Naive thymus-derived CD4-positive, alpha-beta T cell (primary cell): Measurements from ENCODE around the gene PTPRT. TPM values are rescaled to one million over a fixed set of nuclear protein-coding genes. Genes with fewer than 3 reads are reported as not detected.

Experiments used
- ATAC-seq: fragments of 150-1000 bp; cut with Tn5 transposase; 2 replicates; pipeline ENCODE4 v1.10.0; 2021; ENCODE audit warnings: mild to moderate bottlenecking, moderate library complexity
- CTCF ChIA-PET: fragments of 350-600 bp; sonication (Branson Sonifier 250); formaldehyde crosslinking; loops from one replicate; lab custom pipeline; 2021; ENCODE audit warnings: antibody characterized with exemption; lab: Charles Lee
- POLR2A ChIA-PET: fragments of 350-600 bp; sonication (Branson Sonifier 250); formaldehyde crosslinking; loops from one replicate; lab custom pipeline; 2021; ENCODE audit warnings: antibody characterized with exemption, inconsistent platforms; lab: Charles Lee
- DNase-seq, 9 donors: peaks; one replicate each; pipeline versions ENCODE4 v3.0.0 to v3.0.0-alpha.2; 2020 to 2022; ENCODE audit warnings: mixed read lengths in 1 of 9
- H3K27ac ChIP-seq: one replicate; pipeline ENCODE4 v1.7.0; 2013; ENCODE audit warnings: mild to moderate bottlenecking, low read depth, low read length, moderate library complexity
- H3K27me3 ChIP-seq, 2 donors: one replicate each; pipeline ENCODE4 v1.7.0; 2013; ENCODE audit warnings: low read length in 2 of 2, mild to moderate bottlenecking in 2 of 2, moderate library complexity in 2 of 2; ENCODE audit not compliant: control insufficient read depth in 2 of 2, insufficient read depth in 2 of 2
- H3K36me3 ChIP-seq, 3 experiments: 1 replicate in 2 of 3; 2 replicates in 1 of 3; pipeline ENCODE4 v1.7.0; 2013; ENCODE audit warnings: low read length in 3 of 3, mild to moderate bottlenecking in 3 of 3, moderate library complexity in 1 of 3; ENCODE audit not compliant: insufficient read depth in 3 of 3, control insufficient read depth in 2 of 3
- H3K4me1 ChIP-seq, 2 donors: one replicate each; pipeline ENCODE4 v1.7.0; 2013; ENCODE audit warnings: low read length in 2 of 2, mild to moderate bottlenecking in 2 of 2, moderate library complexity in 1 of 2; ENCODE audit not compliant: control insufficient read depth in 2 of 2, insufficient read depth in 2 of 2
- H3K4me3 ChIP-seq: 2 replicates; pipeline ENCODE4 v1.7.0; 2013; ENCODE audit warnings: mild to moderate bottlenecking, low read length
- H3K9me3 ChIP-seq, 3 experiments: 1 replicate in 2 of 3; 2 replicates in 1 of 3; pipeline ENCODE4 v1.7.0; 2013; ENCODE audit warnings: low read length in 3 of 3; ENCODE audit not compliant: control insufficient read depth in 2 of 3
- H3K27ac Mint-ChIP-seq, 9 donors: one replicate each; pipeline ENCODE4 v1.8.0; 2020 to 2022; ENCODE audit warnings: mixed read lengths in 9 of 9, mild to moderate bottlenecking in 8 of 9, moderate library complexity in 5 of 9, inconsistent platforms in 2 of 9
- H3K27me3 Mint-ChIP-seq, 5 donors: one replicate each; pipeline ENCODE4 v1.8.0; 2021 to 2022; ENCODE audit warnings: mixed read lengths in 5 of 5, mild to moderate bottlenecking in 1 of 5
- H3K36me3 Mint-ChIP-seq, 5 donors: one replicate each; pipeline ENCODE4 v1.8.0; 2020 to 2022; ENCODE audit warnings: mixed read lengths in 5 of 5, mild to moderate bottlenecking in 3 of 5, inconsistent platforms in 1 of 5
- H3K4me1 Mint-ChIP-seq, 7 donors: one replicate each; pipeline ENCODE4 v1.8.0; 2020 to 2022; ENCODE audit warnings: mixed read lengths in 7 of 7, mild to moderate bottlenecking in 3 of 7, inconsistent platforms in 1 of 7
- H3K4me3 Mint-ChIP-seq, 10 donors: one replicate each; pipeline ENCODE4 v1.8.0; 2020 to 2022; ENCODE audit warnings: mild to moderate bottlenecking in 10 of 10, mixed read lengths in 10 of 10, moderate library complexity in 6 of 10, inconsistent platforms in 2 of 10
- H3K9me3 Mint-ChIP-seq, 11 donors: one replicate each; pipeline ENCODE4 v1.8.0; 2020 to 2022; ENCODE audit warnings: mixed read lengths in 11 of 11, mild to moderate bottlenecking in 4 of 11, inconsistent platforms in 1 of 11, moderate library complexity in 1 of 11
- intact Hi-C, 2 donors: fragments of 100-400 bp; cut with micrococcal nuclease; formaldehyde crosslinking; loops; one replicate each; pipeline ENCODE4 v1.15.1; 2023
- polyA plus RNA-seq, 2 donors: library from polyadenylated mRNA; unstranded; fragments of 300-500 nt; fragmentation: Illumina TruSeq; gene quantifications; one replicate each; pipeline ENCODE4 v1.2.3, GENCODE V29; 2021
- total RNA-seq, 6 experiments: library from RNA in 5 of 6; stranded (reverse) in 5 of 6; gene quantifications; 1 replicate in 5 of 6; 2 replicates in 1 of 6; pipeline ENCODE4 v1.2.3 and lab custom pipeline; 2021 to 2026

Gene PTPRT
- total and polyA plus RNA-seq, 7 experiments from 2014 or later = not detected

DNA sequence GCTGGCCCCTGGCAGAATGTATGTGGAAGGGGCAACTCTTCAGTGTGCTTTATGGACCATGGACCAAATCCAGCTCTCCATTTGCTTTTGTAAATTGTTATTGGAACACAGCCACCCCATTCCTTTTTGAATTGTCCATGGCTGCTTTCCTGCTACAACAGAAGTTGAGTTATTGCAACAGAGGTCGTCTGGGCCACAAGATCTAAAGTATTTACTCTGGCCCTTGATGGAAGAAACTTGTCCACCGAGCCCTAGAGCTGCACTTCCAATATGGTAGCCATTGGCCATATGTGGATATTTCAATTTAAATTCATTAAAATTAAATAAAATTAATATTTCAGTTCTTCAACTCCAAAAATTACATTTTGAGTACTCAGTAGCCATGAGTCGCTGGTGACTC lies 543.5 kb downstream of the PTPRT start:
- CTCF ChIA-PET = no interaction called here

GRCh38 chr20:42641886-42642285 lies 547.8 kb downstream of the PTPRT start:
- Mint-ChIP-seq H3K4me1 (no peaks in the 10 kb centered on the region), H3K9me3 (peaks cover 0 to 11% (median 5%) of the 10 kb centered on the region in 11 donors), H3K27ac (no peak overlapping the region), H3K36me3 (no peaks in the 10 kb centered on the region), H3K27me3 (no peaks in the 10 kb centered on the region), H3K4me3 (no peak overlapping the region)
- POLR2A ChIA-PET = no interaction called here
- no peak for DNase-seq
- Histone ChIP-seq H3K36me3 (no peaks in the 10 kb centered on the region), H3K9me3 (no peaks in the 10 kb centered on the region), H3K27me3 (no peaks in the 10 kb centered on the region), H3K4me3 (no peak overlapping the region), H3K4me1 (no peaks in the 10 kb centered on the region), H3K27ac (no peak overlapping the region)
- no peak for ATAC-seq
- intact Hi-C loops = no loop called here
- CTCF ChIA-PET = no interaction called here

More for the DNA sequence above, 543.5 kb downstream of the PTPRT start:
- Mint-ChIP-seq H3K27me3 (peaks cover 0 to 4% (median 0%) of the 10 kb centered on the region in 5 donors), H3K36me3 (no peaks in the 10 kb centered on the region), H3K27ac (no peak overlapping the region), H3K4me3 (no peak overlapping the region), H3K9me3 (peaks cover 0 to 19% (median 11%) of the 10 kb centered on the region in 11 donors), H3K4me1 (no peaks in the 10 kb centered on the region)
- intact Hi-C loops = no loop called here
- H3K9me3 ChIP-seq = no peaks in the 10 kb centered on the region
- H3K36me3 ChIP-seq = no peaks in the 10 kb centered on the region
- H3K4me1 ChIP-seq = no peaks in the 10 kb centered on the region
- no peak overlapping the region for H3K27ac ChIP-seq
- no peaks in the 10 kb centered on the region for H3K27me3 ChIP-seq
- DNase-seq = no peak
- POLR2A ChIA-PET = no interaction called here
- no peak overlapping the region for H3K4me3 ChIP-seq
- ATAC-seq = no peak

DNA sequence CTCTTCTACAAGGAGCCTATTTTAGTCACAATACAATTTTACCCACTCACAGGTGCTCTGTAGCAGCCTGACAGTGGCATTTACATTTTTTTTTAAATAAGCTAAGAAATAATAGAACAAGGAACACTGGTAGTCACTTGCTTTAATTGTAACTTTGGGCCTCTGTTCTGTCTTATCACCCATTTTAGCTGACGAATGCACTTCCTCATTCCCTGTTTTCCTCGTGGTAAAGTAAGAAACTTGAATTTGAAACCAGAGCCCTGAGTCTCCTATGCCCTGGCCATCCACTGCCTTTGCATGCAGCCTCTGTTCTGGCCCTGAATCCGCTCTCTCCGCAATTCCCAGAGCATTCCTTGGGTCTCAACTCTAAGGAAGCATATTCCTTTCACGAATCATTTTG lies 550.6 kb downstream of the PTPRT start:
- ATAC-seq (no peak), DNase-seq (no peak)
- Mint-ChIP-seq H3K36me3 (no peaks in the 10 kb centered on the region), H3K4me3 (no peak overlapping the region), H3K27me3 (no peaks in the 10 kb centered on the region), H3K4me1 (no peaks in the 10 kb centered on the region), H3K27ac (no peak overlapping the region), H3K9me3 (peaks cover 0 to 8% (median 4%) of the 10 kb centered on the region in 11 donors)
- Histone ChIP-seq H3K36me3 (no peaks in the 10 kb centered on the region), H3K9me3 (no peaks in the 10 kb centered on the region), H3K4me1 (no peaks in the 10 kb centered on the region), H3K27me3 (no peaks in the 10 kb centered on the region), H3K27ac (no peak overlapping the region), H3K4me3 (no peak overlapping the region)
- ChIA-PET POLR2A (no interaction called here), CTCF (no interaction called here)
- intact Hi-C loops = no loop called here

DNA sequence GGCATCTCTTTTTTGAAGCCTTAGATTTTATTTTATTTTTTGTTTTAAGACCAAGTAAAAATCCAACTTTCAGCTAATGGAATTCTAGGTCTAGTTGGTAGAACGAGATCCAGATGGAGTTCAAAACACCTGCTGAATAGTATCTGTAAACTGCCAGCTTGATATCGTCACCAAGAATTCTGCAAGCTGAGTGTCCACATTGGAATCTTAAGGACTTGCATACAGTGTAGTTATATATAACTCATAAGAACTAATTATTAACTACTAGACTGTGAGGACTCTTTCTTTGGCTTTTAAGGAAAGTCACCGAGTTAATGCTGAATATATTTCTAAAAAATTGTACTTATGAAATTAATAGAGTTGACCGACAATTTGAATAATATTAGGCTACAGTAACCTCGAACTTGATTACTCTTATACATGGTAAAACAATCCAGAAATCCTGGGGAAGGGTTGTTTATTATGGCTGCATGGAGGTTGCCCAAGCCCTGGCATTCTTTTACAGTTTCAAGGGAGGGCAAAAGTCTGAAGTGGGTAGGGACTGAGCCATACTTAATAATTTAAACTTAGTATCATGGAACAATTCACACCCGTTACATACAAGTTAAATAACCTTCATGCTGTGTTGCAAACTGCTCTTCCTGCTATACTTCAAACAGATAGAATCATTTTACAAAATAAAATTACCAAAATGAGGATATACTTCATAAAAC lies 553.9 kb downstream of the PTPRT start:
- no peaks in the 10 kb centered on the region for H3K4me1 ChIP-seq
- ATAC-seq = no peak
- no peak overlapping the region for H3K27ac ChIP-seq
- no peak overlapping the region for H3K27ac Mint-ChIP-seq
- peaks cover 0 to 4% (median 0%) of the 10 kb centered on the region in 5 donors for H3K27me3 Mint-ChIP-seq
- ChIA-PET POLR2A (no interaction called here), CTCF (no interaction called here)
- no peaks in the 10 kb centered on the region for H3K36me3 ChIP-seq
- H3K36me3 Mint-ChIP-seq = no peaks in the 10 kb centered on the region
- DNase-seq = no peak
- intact Hi-C loops = no loop called here
- H3K4me3 Mint-ChIP-seq = no peak overlapping the region
- peaks cover 0 to 4% (median 0%) of the 10 kb centered on the region in 11 donors for H3K9me3 Mint-ChIP-seq
- no peaks in the 10 kb centered on the region for H3K9me3 ChIP-seq
- H3K4me1 Mint-ChIP-seq = no peaks in the 10 kb centered on the region
- H3K27me3 ChIP-seq = no peaks in the 10 kb centered on the region
- no peak overlapping the region for H3K4me3 ChIP-seq

DNA sequence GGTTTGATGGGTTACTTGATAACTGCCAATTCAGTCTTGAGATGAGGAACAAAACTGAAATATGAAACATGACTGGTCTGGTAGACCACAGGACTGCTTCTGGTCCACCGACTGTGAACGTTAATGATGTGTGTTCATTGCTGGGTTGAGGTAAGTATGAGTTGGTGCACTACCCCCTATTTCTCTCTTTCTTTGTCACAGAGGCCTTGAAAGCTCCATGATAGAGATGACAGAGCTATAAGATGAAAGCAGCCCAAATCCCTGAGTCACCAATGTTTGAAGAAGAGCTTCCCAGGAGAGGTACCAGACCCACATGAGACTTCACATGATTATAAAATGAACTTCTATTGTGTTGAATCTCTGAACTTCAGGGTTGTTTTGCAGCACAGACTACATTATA lies 555.5 kb downstream of the PTPRT start:
- Histone ChIP-seq H3K27me3 (no peaks in the 10 kb centered on the region), H3K27ac (no peak overlapping the region), H3K4me1 (no peaks in the 10 kb centered on the region), H3K36me3 (no peaks in the 10 kb centered on the region), H3K4me3 (no peak overlapping the region), H3K9me3 (no peaks in the 10 kb centered on the region)
- no peak overlapping the region for H3K4me3 Mint-ChIP-seq
- ATAC-seq (no peak), DNase-seq (no peak)
- CTCF ChIA-PET = no interaction called here
- H3K4me1 Mint-ChIP-seq = no peaks in the 10 kb centered on the region
- peaks cover 0 to 9% (median 1%) of the 10 kb centered on the region in 11 donors for H3K9me3 Mint-ChIP-seq
- POLR2A ChIA-PET = no interaction called here
- H3K27ac Mint-ChIP-seq = no peak overlapping the region
- H3K36me3 Mint-ChIP-seq = no peaks in the 10 kb centered on the region
- intact Hi-C loops = no loop called here
- H3K27me3 Mint-ChIP-seq = peaks cover 0 to 8% (median 0%) of the 10 kb centered on the region in 5 donors

DNA sequence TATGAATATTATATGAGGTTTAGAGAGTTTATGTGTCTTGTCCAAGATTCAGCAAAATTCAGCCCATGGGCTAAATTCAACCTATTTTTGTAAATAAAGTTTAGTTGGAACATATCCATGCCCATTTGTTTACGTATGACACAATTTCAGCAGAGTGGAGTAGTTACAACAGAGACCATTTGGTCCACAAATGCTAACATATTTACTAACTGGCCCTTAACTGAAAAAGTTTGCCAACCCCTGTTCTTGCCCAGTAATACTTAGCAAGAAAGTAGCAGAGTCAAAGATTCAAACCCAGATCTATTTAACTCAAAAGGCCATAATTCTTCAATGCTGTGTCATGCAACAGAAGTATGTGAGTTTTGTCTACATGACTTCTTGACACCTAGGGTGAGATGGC lies 561.0 kb downstream of the PTPRT start:
- H3K27ac Mint-ChIP-seq = no peak overlapping the region
- H3K9me3 ChIP-seq = no peaks in the 10 kb centered on the region

DNA sequence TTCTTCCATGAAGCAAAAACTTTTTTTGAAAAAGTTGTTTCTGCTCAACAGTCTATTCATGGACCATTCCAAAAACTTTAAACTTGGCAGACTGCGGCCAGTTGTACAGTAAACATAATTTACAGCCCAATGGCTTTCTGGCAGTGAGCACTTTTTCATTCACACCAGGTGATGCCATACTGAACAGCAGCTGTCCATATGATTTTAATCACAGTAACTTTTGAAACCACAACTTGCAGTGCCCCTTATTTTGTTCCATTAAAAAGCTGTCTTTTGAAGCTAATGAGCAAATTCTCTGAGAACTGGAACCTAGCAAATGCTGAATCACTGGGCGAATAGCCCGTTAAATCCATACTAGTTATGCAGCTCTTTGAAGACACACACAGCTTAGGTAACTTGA lies 576.6 kb downstream of the PTPRT start:
- H3K9me3 Mint-ChIP-seq = peaks cover 2 to 31% (median 14%) of the 10 kb centered on the region in 11 donors
- no peaks in the 10 kb centered on the region for H3K36me3 Mint-ChIP-seq
- Histone ChIP-seq H3K4me3 (no peak overlapping the region), H3K27ac (no peak overlapping the region), H3K9me3 (no peaks in the 10 kb centered on the region), H3K36me3 (no peaks in the 10 kb centered on the region), H3K27me3 (no peaks in the 10 kb centered on the region), H3K4me1 (no peaks in the 10 kb centered on the region)
- H3K27ac Mint-ChIP-seq = no peak overlapping the region
- DNase-seq = no peak
- H3K4me1 Mint-ChIP-seq = no peaks in the 10 kb centered on the region
- CTCF ChIA-PET = no interaction called here
- POLR2A ChIA-PET = no interaction called here
- intact Hi-C loops = no loop called here
- peaks cover 0 to 5% (median 0%) of the 10 kb centered on the region in 5 donors for H3K27me3 Mint-ChIP-seq
- ATAC-seq = no peak
- no peak overlapping the region for H3K4me3 Mint-ChIP-seq

More for the DNA sequence above, 561.0 kb downstream of the PTPRT start:
- POLR2A ChIA-PET = no interaction called here
- Mint-ChIP-seq H3K4me1 (peaks cover 0 to 1% (median 0%) of the 10 kb centered on the region in 7 donors), H3K4me3 (no peak overlapping the region), H3K27me3 (peaks cover 0 to 10% (median 0%) of the 10 kb centered on the region in 5 donors), H3K9me3 (peaks cover 0 to 6% (median 4%) of the 10 kb centered on the region in 11 donors), H3K36me3 (no peaks in the 10 kb centered on the region)
- H3K27me3 ChIP-seq = no peaks in the 10 kb centered on the region
- CTCF ChIA-PET = no interaction called here
- no peaks in the 10 kb centered on the region for H3K36me3 ChIP-seq
- H3K4me3 ChIP-seq = no peak overlapping the region
- ATAC-seq (no peak), DNase-seq (no peak)
- no peak overlapping the region for H3K27ac ChIP-seq
- H3K4me1 ChIP-seq = no peaks in the 10 kb centered on the region
- intact Hi-C loops = no loop called here
